Measurements from ENCODE around the gene PPP2R5C. TPM values are rescaled to one million over a fixed set of nuclear protein-coding genes. Genes with fewer than 3 reads are reported as not detected.

The PPP2R5C gene
- total and polyA plus RNA-seq, 9 of the 15 experiments (the other 6 are each of a cell fraction or from before 2014, with no cell fraction given), result 284 to 617 (median 395) TPM

DNA sequence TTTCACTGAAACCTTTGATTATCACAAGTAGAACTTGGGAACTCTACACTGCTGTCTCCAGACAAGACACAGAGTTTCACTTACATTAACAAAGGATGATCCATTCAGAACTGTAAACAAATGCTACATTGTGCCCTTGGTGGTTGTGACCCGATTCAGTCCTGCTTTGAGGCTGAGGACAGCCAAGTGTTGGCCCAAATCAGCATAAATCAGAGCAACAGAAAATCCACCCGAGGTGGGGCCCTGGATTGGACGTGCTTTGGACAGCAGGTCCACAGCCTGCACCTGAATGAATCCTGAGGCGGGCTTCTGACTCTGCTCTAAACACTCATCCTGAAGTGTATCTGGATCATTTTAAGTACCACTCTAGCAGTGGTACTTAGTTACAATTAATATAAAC, 68.8 kb downstream of the PPP2R5C start (continued):
- TF ChIP-seq XRCC3 (IDR thresholded peaks at IDR 0.05), result no peak
- TF ChIP-seq RNF2 (IDR thresholded peaks at IDR 0.05), result no peak
- TF ChIP-seq, protein P1, sequence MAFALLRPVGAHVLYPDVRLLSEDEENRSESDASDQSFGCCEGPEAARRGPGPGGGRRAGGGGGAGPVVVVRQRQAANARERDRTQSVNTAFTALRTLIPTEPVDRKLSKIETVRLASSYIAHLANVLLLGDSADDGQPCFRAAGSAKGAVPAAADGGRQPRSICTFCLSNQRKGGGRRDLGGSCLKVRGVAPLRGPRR (CRISPR knock-in tag; IDR thresholded peaks at IDR 0.05), result no peak

DNA sequence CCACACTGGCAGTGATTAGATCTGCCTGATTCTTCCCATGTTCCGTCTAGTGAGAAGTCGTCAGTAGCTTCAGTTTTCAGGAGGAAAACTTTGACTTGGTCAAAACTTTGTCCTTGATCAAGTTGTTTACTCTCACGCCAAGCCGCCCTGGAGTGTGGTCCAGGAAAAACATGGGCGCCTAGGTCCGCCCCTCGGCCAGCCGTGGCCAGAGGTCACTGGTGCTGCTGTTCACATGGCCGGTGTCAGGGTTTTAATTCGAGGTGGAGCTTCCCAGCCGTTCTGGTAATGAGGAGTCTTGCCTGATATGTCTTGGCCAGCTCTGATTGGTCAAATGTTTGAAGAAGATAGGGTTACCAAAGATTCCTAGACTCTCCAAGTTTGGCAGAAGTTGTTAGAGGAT, 71.5 kb downstream of the PPP2R5C start:
- no peak overlapping the region for H3K4me3 ChIP-seq
- H3K27me3 ChIP-seq (ENCODE audit: control insufficient read depth in 2 of 2, insufficient read depth in 2 of 2, low read length in 2 of 2), result no peaks in the 10 kb centered on the region
- peaks cover 0 to 3% of the 10 kb centered on the region in 2 experiments; a peak in 3 of 5 replicates for H3K4me1 ChIP-seq (replicated peaks in 1 of 2; ENCODE audit: control insufficient read depth in 2 of 2, insufficient read depth in 2 of 2, low read length in 2 of 2)
- H3K9ac ChIP-seq (ENCODE audit: insufficient read depth in 1 of 2, low read depth in 2 of 2, low read length in 2 of 2), result no peak overlapping the region
- H3K79me2 ChIP-seq (ENCODE audit: control insufficient read depth, insufficient read depth, low read length), result peaks cover 92% of the 10 kb centered on the region
- peaks cover 10% of the 10 kb centered on the region; the same call in 1 of the 2 replicates for H4K20me1 ChIP-seq (replicated peaks; ENCODE audit: control insufficient read depth, insufficient read depth, low read length)
- peaks cover 81% of the 10 kb centered on the region; the same call in 2 of the 3 replicates for H3K36me3 ChIP-seq (ENCODE audit: control insufficient read depth, insufficient read depth, low read length)
- ChIA-PET CTCF (ENCODE audit: low intra/inter-chr PET ratio) (no interaction called here), POLR2A (interaction anchor here (0.9 kb wide), 1 partner anchor 24 kb away, joined by 3 read pairs; no protein-coding TSS in a partner anchor)
- ATAC-seq (peak; percentile 52), DNase-seq (ENCODE audit: extremely low read depth in 1 of 4, low spot score in 3 of 4) (no peak), FAIRE-seq (no peak)
- no TSS peak for BruUV-seq (replicated peaks)
- H3K4me2 ChIP-seq (ENCODE audit: insufficient read depth, low read length), result no peak overlapping the region
- intact Hi-C loops (cut with micrococcal nuclease) (no loop called here), in situ Hi-C loops (cut with MboI) (no loop called here)
- H3K27ac ChIP-seq (ENCODE audit: extremely low read depth, low read depth, low read length), result no peak overlapping the region
- TF ChIP-seq, protein P2, sequence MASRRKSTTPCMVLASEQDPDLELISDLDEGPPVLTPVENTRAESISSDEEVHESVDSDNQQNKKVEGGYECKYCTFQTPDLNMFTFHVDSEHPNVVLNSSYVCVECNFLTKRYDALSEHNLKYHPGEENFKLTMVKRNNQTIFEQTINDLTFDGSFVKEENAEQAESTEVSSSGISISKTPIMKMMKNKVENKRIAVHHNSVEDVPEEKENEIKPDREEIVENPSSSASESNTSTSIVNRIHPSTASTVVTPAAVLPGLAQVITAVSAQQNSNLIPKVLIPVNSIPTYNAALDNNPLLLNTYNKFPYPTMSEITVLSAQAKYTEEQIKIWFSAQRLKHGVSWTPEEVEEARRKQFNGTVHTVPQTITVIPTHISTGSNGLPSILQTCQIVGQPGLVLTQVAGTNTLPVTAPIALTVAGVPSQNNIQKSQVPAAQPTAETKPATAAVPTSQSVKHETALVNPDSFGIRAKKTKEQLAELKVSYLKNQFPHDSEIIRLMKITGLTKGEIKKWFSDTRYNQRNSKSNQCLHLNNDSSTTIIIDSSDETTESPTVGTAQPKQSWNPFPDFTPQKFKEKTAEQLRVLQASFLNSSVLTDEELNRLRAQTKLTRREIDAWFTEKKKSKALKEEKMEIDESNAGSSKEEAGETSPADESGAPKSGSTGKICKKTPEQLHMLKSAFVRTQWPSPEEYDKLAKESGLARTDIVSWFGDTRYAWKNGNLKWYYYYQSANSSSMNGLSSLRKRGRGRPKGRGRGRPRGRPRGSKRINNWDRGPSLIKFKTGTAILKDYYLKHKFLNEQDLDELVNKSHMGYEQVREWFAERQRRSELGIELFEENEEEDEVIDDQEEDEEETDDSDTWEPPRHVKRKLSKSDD (conservative IDR thresholded peaks at IDR 0.05; ENCODE audit: low read length), result no peak
- TF ChIP-seq C11orf30 (IDR thresholded peaks at IDR 0.05; ENCODE audit: low read depth), result no peak
- TF ChIP-seq MAZ (CRISPR knock-in tag; conservative IDR thresholded peaks at IDR 0.05 in 1 of 2, IDR thresholded peaks at IDR 0.05 in 1 of 2), result no peak
- TF ChIP-seq POLR2G (IDR thresholded peaks at IDR 0.05; ENCODE audit: low read depth, low read length), result 0 out of 2 replicates have a peak, but pooled peaks have one; percentile 28
- no peak for TF ChIP-seq ZNF644 (tag; IDR thresholded peaks at IDR 0.05; ENCODE audit: low read depth)
- TF ChIP-seq ZNF41 (CRISPR knock-in tag; conservative IDR thresholded peaks at IDR 0.05), result no peak
- TF ChIP-seq, protein P3, sequence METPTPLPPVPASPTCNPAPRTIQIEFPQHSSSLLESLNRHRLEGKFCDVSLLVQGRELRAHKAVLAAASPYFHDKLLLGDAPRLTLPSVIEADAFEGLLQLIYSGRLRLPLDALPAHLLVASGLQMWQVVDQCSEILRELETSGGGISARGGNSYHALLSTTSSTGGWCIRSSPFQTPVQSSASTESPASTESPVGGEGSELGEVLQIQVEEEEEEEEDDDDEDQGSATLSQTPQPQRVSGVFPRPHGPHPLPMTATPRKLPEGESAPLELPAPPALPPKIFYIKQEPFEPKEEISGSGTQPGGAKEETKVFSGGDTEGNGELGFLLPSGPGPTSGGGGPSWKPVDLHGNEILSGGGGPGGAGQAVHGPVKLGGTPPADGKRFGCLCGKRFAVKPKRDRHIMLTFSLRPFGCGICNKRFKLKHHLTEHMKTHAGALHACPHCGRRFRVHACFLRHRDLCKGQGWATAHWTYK (CRISPR knock-in tag; IDR thresholded peaks at IDR 0.05), result no peak
- WGBS (ENCODE audit: insufficient coverage, low coverage, missing lambda C conversion rate), result 60% methylated on average over 11 of the region's 11 CpGs
- H2AFZ ChIP-seq (ENCODE audit: low read depth, low read length), result no peak overlapping the region
- no peaks in the 10 kb centered on the region for H3K9me3 ChIP-seq (replicated peaks; ENCODE audit: control insufficient read depth, insufficient read depth, low read depth, low read length)
- H3K9me1 ChIP-seq (ENCODE audit: control insufficient read depth, insufficient read depth, low read length), result no peaks in the 10 kb centered on the region
